ENCODE results near the gene PLXNC1.

PLXNC1 gene

DNA sequence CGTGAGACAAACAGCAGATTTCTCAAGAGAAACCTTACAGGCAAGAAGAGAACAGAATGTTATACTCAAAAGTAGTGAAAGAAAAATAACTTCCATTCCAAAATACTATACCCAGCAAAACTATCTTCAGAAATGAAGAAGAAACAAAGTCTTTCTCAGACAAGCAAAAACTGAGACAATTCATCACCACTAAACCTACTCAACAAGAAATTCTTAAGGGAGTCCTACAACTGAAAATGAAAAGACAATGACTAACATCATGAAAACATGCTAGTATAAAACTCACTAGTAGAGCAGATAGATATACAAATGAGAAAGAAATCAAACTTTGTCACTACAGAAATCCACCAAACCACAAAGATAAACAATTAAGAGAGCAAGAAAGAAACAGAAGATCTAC, 204.8 kb downstream of the PLXNC1 start:
- DNase-seq (ENCODE audit: low read depth), result no peak
